K562 (cell line): ENCODE measurements around the gene GYG1. TPM values are rescaled to one million over a fixed set of nuclear protein-coding genes. Genes with fewer than 3 reads are reported as not detected.

Experiments used
- BACH1 ChIP-seq: fragments of 200-800 bp; sonication (Bioruptor generic); IDR thresholded peaks from 2 replicates; pipeline ENCODE4 v1.6.1; 2016; ENCODE audit warnings: missing genetic modification characterization, missing compliant biosample characterization
- CBX2 ChIP-seq: fragments of 200-600 bp; sonication (generic); IDR thresholded peaks from one replicate; pipeline ENCODE4 v1.6.1; 2012; ENCODE audit warnings: mild to moderate bottlenecking, low read length, inconsistent platforms; ENCODE audit not compliant: insufficient read depth, poor library complexity, severe bottlenecking
- DPF2 ChIP-seq: fragments of 450-650 bp; IDR thresholded peaks from 2 replicates; pipeline ENCODE4 v1.6.1; 2016
- EGR1 ChIP-seq: fragments of 450-650 bp; conservative IDR thresholded peaks from 2 replicates; pipeline ENCODE4 v1.6.1; 2017; ENCODE audit warnings: mild to moderate bottlenecking
- EWSR1 ChIP-seq: fragments of 450-650 bp; IDR thresholded peaks from 2 replicates; pipeline ENCODE4 v1.6.1; 2018; ENCODE audit warnings: borderline replicate concordance, mild to moderate bottlenecking, low read depth, moderate library complexity; ENCODE audit not compliant: partially characterized antibody
- FOSL1 ChIP-seq: fragments of 200-800 bp; sonication (Bioruptor generic); conservative IDR thresholded peaks from 2 replicates; pipeline ENCODE4 v1.6.1; 2016; ENCODE audit warnings: missing genetic modification characterization, missing compliant biosample characterization
- GABPB2 ChIP-seq: fragments of 250-450 bp; sonication (Bioruptor Pico); conservative IDR thresholded peaks from 2 replicates; pipeline ENCODE4 v1.5.1; 2021; ENCODE audit warnings: mild to moderate bottlenecking
- MECOM ChIP-seq: fragments of 250-450 bp; sonication (Bioruptor Pico); IDR thresholded peaks from 2 replicates; pipeline ENCODE4 v1.8.0; 2022; ENCODE audit warnings: inconsistent platforms
- NCOR1 ChIP-seq: fragments of 450-650 bp; IDR thresholded peaks from 2 replicates; pipeline ENCODE4 v1.6.1; 2016; ENCODE audit warnings: mild to moderate bottlenecking, moderate library complexity
- NFE2 ChIP-seq: IDR thresholded peaks from 2 replicates; pipeline ENCODE4 v1.6.1; 2014; ENCODE audit warnings: antibody characterized with exemption, low read depth
- NFIX ChIP-seq: fragments of 250-450 bp; sonication (Bioruptor Pico); IDR thresholded peaks from 2 replicates; pipeline ENCODE4 v1.4.0; 2020; ENCODE audit warnings: low read depth, mild to moderate bottlenecking, moderate library complexity
- PHF20 ChIP-seq: fragments of 450-650 bp; IDR thresholded peaks from 2 replicates; pipeline ENCODE4 v1.6.1; 2018; ENCODE audit not compliant: partially characterized antibody
- RAD21 ChIP-seq, 2 experiments: fragments of 250-450 bp in 1 of 2; fragments of 450-650 bp in 1 of 2; sonication (Bioruptor Pico) in 1 of 2; formaldehyde crosslinking in 1 of 2; IDR thresholded peaks in 1 of 2; conservative IDR thresholded peaks in 1 of 2; 2 replicates each; pipeline versions ENCODE4 v1.4.0 to v1.8.0; 2020 to 2022; ENCODE audit warnings: mild to moderate bottlenecking in 2 of 2, moderate library complexity in 1 of 2
- SAFB ChIP-seq: fragments of 200-400 bp; formaldehyde crosslinking; IDR thresholded peaks from 2 replicates; pipeline ENCODE4 v1.6.1; 2017; ENCODE audit warnings: low read depth, low read length, borderline replicate concordance
- SMARCC2 ChIP-seq: fragments of 450-650 bp; IDR thresholded peaks from 2 replicates; pipeline ENCODE4 v1.6.1; 2017; ENCODE audit warnings: antibody characterized with exemption, moderate library complexity, mild to moderate bottlenecking, low read depth
- SOX6 ChIP-seq: fragments of 450-650 bp; IDR thresholded peaks from 2 replicates; pipeline ENCODE4 v1.6.1; 2014; ENCODE audit warnings: mild to moderate bottlenecking
- SP2 ChIP-seq: IDR thresholded peaks from 2 replicates; pipeline ENCODE4 v1.6.1; 2011; ENCODE audit warnings: mild to moderate bottlenecking, low read depth, low read length, moderate library complexity; ENCODE audit not compliant: poor library complexity, severe bottlenecking; ENCODE audit errors: extremely low read depth
- TAF7 ChIP-seq: fragments of 450-650 bp; IDR thresholded peaks from 2 replicates; pipeline ENCODE4 v1.6.1; 2016; ENCODE audit warnings: missing genetic modification characterization, missing compliant biosample characterization
- ZKSCAN3 ChIP-seq: fragments of 250-450 bp; sonication (Bioruptor Pico); IDR thresholded peaks from 2 replicates; pipeline ENCODE4 v1.4.0; 2020
- ZNF217 ChIP-seq: sonication (generic); formaldehyde crosslinking; IDR thresholded peaks from 2 replicates; pipeline ENCODE4 v1.8.0; 2022; ENCODE audit warnings: mild to moderate bottlenecking, missing genetic modification reagents
- polyA plus RNA-seq, 8 experiments: library from polyadenylated mRNA; depleted of rRNA in 4 of 8; stranded (reverse) in 5 of 8; unstranded in 3 of 8; fragments of >200 nt; fragmentation: Nextera tagmentation in 2 of 8; fragmentation: Illumina TruSeq in 1 of 8; extraction: Ambion mirVana in 2 of 8; extraction: Trizol in 1 of 8; gene quantifications; 2 replicates each; pipeline versions ENCODE4 v1.2.1 to v1.2.3, GENCODE V29; 2011 to 2014; ENCODE audit warnings: inconsistent platforms in 1 of 8, missing spikeins in 1 of 8
- total RNA-seq, 7 experiments: library from RNA; depleted of rRNA in 6 of 7; stranded (reverse); fragments of >200 nt in 6 of 7; fragmentation: Illumina TruSeq in 2 of 7; extraction: Trizol in 2 of 7; gene quantifications; 2 replicates each; pipeline versions ENCODE4 v1.2.1 to v1.2.3, GENCODE V29; 2011 to 2021; ENCODE audit warnings: low replicate concordance in 1 of 7
- TF ChIP-seq, protein P1 (sequence below): sonication (generic); formaldehyde crosslinking; IDR thresholded peaks from 2 replicates; pipeline ENCODE4 v1.8.0; 2022; ENCODE audit warnings: mild to moderate bottlenecking, missing genetic modification reagents, borderline replicate concordance
- TF ChIP-seq, protein P2 (sequence below), 2 experiments: IDR thresholded peaks in 1 of 2; conservative IDR thresholded peaks in 1 of 2; 2 replicates each; pipeline ENCODE4 v1.6.1; 2016; ENCODE audit warnings: low read depth in 2 of 2, mild to moderate bottlenecking in 1 of 2, missing compliant biosample characterization in 1 of 2, missing genetic modification characterization in 1 of 2, moderate library complexity in 1 of 2
- TF ChIP-seq, protein P3 (sequence below), 2 experiments: fragments of 450-650 bp; conservative IDR thresholded peaks; 2 replicates each; pipeline ENCODE4 v1.6.1; 2017; ENCODE audit warnings: mild to moderate bottlenecking in 2 of 2, moderate library complexity in 2 of 2

GYG1 gene
- total and polyA plus RNA-seq, 9 of the 15 experiments (the other 6 are each of a cell fraction or from before 2014, with no cell fraction given): 14.6 to 38.4 (median 24.6) TPM

DNA sequence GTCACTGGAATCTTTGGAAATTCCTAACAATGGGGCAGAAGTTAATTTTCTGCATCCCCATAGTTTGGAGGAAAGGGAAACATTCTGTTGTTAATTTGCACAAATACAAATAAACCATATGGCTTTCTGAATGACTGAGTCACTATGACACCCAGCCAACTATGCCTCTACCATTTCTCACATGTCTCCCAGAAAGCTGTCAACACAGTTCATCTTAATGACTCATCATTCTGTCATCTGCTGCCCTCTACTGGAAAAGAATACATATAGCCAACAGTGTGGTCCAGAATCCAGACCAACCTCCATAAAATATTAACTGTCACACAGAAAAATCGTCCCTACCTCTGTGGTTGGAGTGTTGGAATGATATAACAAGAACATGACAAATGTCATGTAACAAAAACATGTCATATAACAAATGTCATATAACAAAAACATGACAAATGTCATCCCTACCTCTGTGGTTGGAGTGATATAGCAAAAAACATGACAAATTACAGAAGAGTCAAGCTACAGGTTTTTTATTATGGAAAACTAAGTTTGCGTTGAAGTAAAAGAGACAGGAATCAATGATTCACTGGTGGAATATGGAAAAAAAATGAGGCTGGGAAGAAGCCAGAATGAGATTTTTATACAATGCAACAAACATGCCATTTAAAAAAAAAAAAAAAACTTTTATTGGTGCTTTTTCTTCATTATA lies 47.7 kb upstream of the GYG1 start (continued):
- TF ChIP-seq SAFB (no peak), MECOM (CRISPR knock-in tag) (peak; percentile 88), RAD21 (CRISPR knock-in tag; conservative IDR thresholded peaks at IDR 0.05 in 1 of 2, IDR thresholded peaks at IDR 0.05 in 1 of 2) (peak; percentile 69 to 85), NFE2 (peak; percentile 93), PHF20 (no peak), SP2 (no peak), CBX2 (no peak), EGR1 (no peak), GABPB2 (CRISPR knock-in tag) (no peak), EWSR1 (no peak), BACH1 (peak; percentile 70; the same call in 1 of the 2 replicates), DPF2 (peak; percentile 33; the same call in 1 of the 2 replicates), NCOR1 (no peak), ZKSCAN3 (no peak), TAF7 (tag) (no peak), SMARCC2 (no peak), SOX6 (no peak), NFIX (CRISPR knock-in tag) (no peak), ZNF217 (no peak), FOSL1 (tag) (peak; percentile 95)
- TF ChIP-seq, protein P1, sequence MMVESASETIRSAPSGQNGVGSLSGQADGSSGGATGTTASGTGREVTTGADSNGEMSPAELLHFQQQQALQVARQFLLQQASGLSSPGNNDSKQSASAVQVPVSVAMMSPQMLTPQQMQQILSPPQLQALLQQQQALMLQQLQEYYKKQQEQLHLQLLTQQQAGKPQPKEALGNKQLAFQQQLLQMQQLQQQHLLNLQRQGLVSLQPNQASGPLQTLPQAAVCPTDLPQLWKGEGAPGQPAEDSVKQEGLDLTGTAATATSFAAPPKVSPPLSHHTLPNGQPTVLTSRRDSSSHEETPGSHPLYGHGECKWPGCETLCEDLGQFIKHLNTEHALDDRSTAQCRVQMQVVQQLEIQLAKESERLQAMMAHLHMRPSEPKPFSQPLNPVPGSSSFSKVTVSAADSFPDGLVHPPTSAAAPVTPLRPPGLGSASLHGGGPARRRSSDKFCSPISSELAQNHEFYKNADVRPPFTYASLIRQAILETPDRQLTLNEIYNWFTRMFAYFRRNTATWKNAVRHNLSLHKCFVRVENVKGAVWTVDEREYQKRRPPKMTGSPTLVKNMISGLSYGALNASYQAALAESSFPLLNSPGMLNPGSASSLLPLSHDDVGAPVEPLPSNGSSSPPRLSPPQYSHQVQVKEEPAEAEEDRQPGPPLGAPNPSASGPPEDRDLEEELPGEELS (CRISPR knock-in tag): no peak
- TF ChIP-seq, protein P2, sequence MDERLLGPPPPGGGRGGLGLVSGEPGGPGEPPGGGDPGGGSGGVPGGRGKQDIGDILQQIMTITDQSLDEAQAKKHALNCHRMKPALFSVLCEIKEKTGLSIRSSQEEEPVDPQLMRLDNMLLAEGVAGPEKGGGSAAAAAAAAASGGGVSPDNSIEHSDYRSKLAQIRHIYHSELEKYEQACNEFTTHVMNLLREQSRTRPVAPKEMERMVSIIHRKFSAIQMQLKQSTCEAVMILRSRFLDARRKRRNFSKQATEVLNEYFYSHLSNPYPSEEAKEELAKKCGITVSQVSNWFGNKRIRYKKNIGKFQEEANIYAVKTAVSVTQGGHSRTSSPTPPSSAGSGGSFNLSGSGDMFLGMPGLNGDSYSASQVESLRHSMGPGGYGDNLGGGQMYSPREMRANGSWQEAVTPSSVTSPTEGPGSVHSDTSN (CRISPR knock-in tag; IDR thresholded peaks at IDR 0.05; ENCODE audit: low read depth): 0 out of 2 replicates have a peak, but pooled peaks have one; percentile 15
- TF ChIP-seq, protein P2 (tag; conservative IDR thresholded peaks at IDR 0.05; ENCODE audit: low read depth): peak; percentile 98
- TF ChIP-seq, protein P3, sequence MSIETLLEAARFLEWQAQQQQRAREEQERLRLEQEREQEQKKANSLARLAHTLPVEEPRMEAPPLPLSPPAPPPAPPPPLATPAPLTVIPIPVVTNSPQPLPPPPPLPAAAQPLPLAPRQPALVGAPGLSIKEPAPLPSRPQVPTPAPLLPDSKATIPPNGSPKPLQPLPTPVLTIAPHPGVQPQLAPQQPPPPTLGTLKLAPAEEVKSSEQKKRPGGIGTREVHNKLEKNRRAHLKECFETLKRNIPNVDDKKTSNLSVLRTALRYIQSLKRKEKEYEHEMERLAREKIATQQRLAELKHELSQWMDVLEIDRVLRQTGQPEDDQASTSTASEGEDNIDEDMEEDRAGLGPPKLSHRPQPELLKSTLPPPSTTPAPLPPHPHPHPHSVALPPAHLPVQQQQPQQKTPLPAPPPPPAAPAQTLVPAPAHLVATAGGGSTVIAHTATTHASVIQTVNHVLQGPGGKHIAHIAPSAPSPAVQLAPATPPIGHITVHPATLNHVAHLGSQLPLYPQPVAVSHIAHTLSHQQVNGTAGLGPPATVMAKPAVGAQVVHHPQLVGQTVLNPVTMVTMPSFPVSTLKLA (conservative IDR thresholded peaks at IDR 0.05): peak; percentile 41 to 71; a peak in 2 of 4 replicates
